ENCODE results near the gene GGA2.
"Not testable (repeated sequence)": the region's sequence is repeated elsewhere in the genome, so short reads cannot be mapped to it uniquely, and the experiment has no call there.

The GGA2 gene

DNA sequence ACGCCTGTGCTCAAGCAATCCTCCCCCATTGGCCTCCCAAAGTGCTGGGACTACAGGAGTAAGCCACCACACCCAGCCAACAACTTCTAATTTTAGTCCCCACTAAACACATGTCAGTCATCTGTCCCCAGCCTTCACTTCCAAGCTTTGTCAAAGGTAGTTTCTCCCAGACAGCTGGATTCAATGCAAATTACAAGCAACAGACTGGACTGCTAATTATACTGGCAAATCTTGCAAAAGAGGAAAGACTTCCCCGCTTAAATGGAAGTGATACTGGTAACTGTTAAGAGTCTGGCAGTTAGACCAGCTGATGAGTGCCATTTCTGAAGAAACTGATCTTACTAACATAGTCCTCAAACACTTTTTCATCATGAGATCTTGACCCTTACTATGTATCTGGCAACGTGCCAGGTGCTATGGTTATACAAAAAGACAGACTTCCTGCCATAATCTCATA lies 8.2 kb upstream of the GGA2 start:
- Histone ChIP-seq H3K4me3 (ENCODE audit: low read length) (no peak overlapping the region), H3K27me3 (ENCODE audit: insufficient read depth, low read length) (no peaks in the 10 kb centered on the region), H3K4me1 (ENCODE audit: insufficient read depth, low read length) (no peaks in the 10 kb centered on the region), H3K9me3 (ENCODE audit: low read length) (no peaks in the 10 kb centered on the region), H3K36me3 (ENCODE audit: insufficient read depth, low read length) (peaks cover 30% of the 10 kb centered on the region), H2AFZ (ENCODE audit: low read depth, low read length) (no peak overlapping the region)

DNA sequence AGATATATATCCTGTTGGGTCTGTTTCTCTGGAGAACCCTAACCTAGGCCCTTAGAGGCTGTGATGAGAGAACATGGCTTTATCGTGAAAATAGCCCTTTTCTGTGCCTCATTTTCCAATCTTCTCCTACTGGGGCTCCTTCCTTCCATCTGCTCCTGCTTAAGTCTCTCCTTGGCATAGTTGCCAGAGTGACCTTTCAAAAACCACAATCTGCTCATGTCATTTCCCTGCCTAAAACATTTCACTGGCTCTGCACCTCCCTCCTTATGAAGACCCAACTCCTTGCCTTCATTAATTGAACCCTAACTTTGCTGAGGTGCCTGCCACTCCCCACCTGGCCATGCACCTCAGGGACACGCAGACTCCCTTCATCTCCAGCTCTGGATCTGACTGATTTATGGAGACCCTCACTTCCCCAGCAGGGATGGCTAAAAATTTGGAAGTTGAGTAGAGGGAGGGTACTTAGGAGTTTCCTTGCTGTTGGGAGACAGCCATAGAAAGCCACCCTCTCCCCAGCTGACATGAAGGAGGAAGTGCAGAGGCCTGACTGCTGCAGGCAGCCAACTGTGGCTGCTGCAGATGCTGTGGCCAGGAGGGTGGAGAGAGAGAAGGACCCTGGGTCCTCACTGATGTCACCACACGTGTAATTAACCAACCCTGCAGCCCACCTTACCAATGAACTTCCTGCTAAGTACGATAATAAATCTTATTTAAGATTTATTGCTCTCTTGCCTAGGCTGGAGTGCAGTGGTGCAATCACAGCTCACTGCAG lies 6.3 kb upstream of the GGA2 start:
- Histone ChIP-seq H3K36me3 (ENCODE audit: insufficient read depth, low read length) (peaks cover 16% of the 10 kb centered on the region), H2AFZ (ENCODE audit: low read depth, low read length) (no peak overlapping the region), H3K4me1 (ENCODE audit: insufficient read depth, low read length) (no peaks in the 10 kb centered on the region), H3K27me3 (ENCODE audit: insufficient read depth, low read length) (no peaks in the 10 kb centered on the region), H3K4me3 (ENCODE audit: low read length) (no peak overlapping the region), H3K9me3 (ENCODE audit: low read length) (no peaks in the 10 kb centered on the region)

DNA sequence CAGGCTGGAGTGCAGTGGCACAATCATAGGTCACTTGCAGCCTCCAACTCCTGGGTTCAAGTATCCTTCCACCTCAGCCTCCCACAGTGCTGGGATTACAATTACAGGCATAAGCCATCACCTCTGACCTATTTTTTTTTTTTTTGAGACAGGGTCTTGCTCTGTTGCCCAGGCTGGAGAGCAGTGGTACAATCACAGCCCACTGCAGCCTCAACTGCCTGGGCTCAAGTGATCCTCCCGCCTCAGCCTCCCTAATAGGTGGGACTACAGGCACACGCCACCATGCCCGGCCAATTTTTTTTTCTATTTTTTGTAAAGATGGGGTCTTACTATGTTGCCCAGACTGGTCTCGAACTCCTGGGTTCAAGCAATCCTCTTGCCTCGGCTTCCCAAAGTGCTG lies 5.6 kb upstream of the GGA2 start:
- Histone ChIP-seq H3K4me1 (ENCODE audit: insufficient read depth, low read length) (no peaks in the 10 kb centered on the region), H3K36me3 (ENCODE audit: insufficient read depth, low read length) (peaks cover 16% of the 10 kb centered on the region), H3K9me3 (ENCODE audit: low read length) (no peaks in the 10 kb centered on the region), H3K4me3 (ENCODE audit: low read length) (no peak overlapping the region), H2AFZ (ENCODE audit: low read depth, low read length) (no peak overlapping the region), H3K27me3 (ENCODE audit: insufficient read depth, low read length) (no peaks in the 10 kb centered on the region)

DNA sequence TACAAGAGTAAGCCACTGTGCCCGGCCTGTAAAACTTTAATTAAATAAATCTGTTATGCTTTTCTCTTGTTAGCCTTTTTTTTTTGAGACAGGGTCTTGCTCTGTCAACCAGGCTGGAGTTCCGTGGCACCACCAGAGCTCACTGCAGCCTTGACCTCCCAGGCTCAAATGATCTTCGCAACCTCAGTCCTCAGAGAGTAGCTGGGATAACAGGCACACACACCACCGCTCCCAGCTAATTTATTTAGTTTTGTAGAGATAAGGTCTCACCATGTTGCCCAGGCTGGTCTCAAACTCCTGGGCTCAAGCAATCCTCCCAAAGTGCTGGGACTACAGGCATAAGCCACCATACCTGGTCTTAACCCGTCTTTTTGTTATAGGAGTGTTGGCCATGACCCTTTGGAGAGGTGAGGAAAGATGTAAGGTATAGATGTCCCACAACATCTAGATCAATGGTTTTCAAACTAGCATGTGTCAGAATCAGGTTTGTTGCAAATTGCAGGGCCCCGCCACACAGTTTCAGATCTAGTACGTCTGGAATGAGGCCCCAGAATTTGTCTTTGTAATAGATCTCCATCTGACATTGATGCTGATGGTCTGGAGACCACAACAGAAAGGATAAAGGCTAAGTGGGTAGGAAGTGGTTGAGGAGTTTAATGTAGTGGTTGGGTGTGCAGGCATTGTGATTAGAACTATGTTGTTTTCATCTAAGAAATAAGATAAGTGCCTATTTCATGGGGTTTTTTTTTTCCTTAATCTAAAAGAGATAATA lies 4.3 kb upstream of the GGA2 start:
- Histone ChIP-seq H3K4me1 (ENCODE audit: insufficient read depth, low read length) (no peaks in the 10 kb centered on the region), H3K9me3 (ENCODE audit: low read length) (no peaks in the 10 kb centered on the region), H3K4me3 (ENCODE audit: low read length) (no peak overlapping the region), H2AFZ (ENCODE audit: low read depth, low read length) (no peak overlapping the region), H3K27me3 (ENCODE audit: insufficient read depth, low read length) (no peaks in the 10 kb centered on the region), H3K36me3 (ENCODE audit: insufficient read depth, low read length) (peaks cover 8% of the 10 kb centered on the region)

DNA sequence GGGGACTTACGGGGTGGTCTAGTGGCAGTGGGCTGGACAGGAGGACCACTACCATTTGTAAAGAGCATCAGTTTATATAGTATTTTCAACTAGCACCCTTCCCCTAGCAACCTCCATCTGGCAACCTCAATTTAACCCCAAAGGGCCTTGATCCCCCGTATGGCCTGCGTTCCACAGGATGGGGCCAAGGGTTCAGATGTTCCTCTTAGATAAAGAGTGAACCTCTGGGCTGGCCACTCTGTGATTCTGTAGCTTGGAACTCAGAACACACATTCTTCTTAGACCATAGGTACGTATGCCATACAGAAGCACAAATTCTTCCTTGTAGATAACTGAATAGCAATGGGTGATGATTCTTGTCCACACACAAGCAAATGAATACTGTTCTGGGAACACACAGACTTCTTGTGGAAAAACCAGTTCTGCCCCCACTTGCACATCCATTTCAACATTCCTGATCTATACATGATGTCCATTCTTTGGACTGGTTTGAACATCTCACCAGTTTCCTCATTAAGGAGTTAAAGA lies 1.9 kb upstream of the GGA2 start:
- Histone ChIP-seq H3K4me3 (ENCODE audit: low read length) (no peak overlapping the region), H3K36me3 (ENCODE audit: insufficient read depth, low read length) (peaks cover 3% of the 10 kb centered on the region), H2AFZ (ENCODE audit: low read depth, low read length) (no peak overlapping the region), H3K27me3 (ENCODE audit: insufficient read depth, low read length) (no peaks in the 10 kb centered on the region), H3K9me3 (ENCODE audit: low read length) (no peaks in the 10 kb centered on the region), H3K4me1 (ENCODE audit: insufficient read depth, low read length) (peaks cover 16% of the 10 kb centered on the region)

DNA sequence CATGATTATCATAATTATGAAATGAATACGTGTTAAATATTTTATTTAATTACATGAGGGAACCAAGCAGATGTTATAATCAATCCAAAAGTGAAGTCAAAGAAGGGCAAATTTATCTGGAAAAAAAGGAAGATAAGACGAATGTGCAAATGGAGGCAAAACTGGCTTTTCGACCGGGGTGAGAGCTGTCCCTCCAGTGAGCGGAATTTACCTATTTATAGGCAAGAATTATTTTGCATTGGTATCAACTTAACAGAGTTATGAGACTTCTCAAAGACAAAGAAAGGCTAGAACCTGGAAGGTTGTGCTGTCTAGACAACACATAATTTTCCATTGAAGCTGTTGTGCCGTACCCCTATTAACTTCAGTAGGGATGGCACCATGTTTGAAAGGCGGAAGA lies 1.4 kb upstream of the GGA2 start:
- Histone ChIP-seq H3K4me1 (ENCODE audit: insufficient read depth, low read length) (peaks cover 16% of the 10 kb centered on the region), H3K9me3 (ENCODE audit: low read length) (no peaks in the 10 kb centered on the region), H2AFZ (ENCODE audit: low read depth, low read length) (no peak overlapping the region), H3K27me3 (ENCODE audit: insufficient read depth, low read length) (no peaks in the 10 kb centered on the region), H3K4me3 (ENCODE audit: low read length) (no peak overlapping the region), H3K36me3 (ENCODE audit: insufficient read depth, low read length) (peaks cover 3% of the 10 kb centered on the region)

DNA sequence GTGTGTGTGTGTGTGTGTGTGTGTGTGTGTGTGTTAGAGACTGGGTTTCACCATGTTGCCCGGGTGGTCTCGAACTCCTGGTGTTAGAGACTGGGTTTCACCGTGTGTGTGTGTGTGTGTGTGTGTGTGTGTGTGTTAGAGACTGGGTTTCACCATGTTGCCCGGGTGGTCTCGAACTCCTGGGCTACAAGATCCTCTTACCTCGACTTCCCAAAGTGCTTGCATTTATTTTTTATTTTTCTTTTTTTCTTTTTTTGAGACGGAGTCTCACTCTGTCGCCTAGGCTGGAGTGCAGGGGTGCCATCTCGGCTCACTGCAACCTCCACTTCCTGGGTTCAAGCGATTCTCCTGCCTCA lies 599 bp upstream of the GGA2 start:
- not testable (repeated sequence) for H3K9me3 ChIP-seq (ENCODE audit: low read length); H3K36me3 ChIP-seq (ENCODE audit: insufficient read depth, low read length); H3K27me3 ChIP-seq (ENCODE audit: insufficient read depth, low read length)
- Histone ChIP-seq H3K4me3 (ENCODE audit: low read length) (peak overlapping the region; percentile 94), H3K4me1 (ENCODE audit: insufficient read depth, low read length) (peaks cover 24% of the 10 kb centered on the region), H2AFZ (ENCODE audit: low read depth, low read length) (peak overlapping the region; percentile 24)

DNA sequence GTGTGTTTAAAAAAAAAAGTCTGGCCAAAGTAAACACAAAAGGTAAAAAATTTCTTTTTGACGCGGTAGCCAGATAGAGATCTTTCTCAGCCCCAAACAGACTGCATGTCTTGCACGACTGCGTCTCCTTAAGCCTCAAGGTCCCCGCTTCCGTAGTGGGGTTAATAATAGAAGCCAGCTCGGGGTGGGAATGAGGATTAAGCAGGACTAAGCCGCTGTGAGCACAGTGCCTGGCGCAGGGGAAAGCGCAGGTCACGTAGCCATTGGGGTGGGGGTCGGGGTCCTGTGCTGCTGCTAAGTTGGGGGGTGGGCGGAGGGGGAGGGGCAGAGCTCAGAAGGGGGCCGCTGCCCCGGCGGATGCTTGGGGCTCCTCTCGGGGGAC lies 521 bp downstream of the GGA2 start:
- H3K27me3 ChIP-seq (ENCODE audit: insufficient read depth, low read length), result no peaks in the 10 kb centered on the region
- no peak overlapping the region for H2AFZ ChIP-seq (ENCODE audit: low read depth, low read length)
- no peaks in the 10 kb centered on the region for H3K9me3 ChIP-seq (ENCODE audit: low read length)
- H3K4me1 ChIP-seq (ENCODE audit: insufficient read depth, low read length), result peaks cover 35% of the 10 kb centered on the region
- H3K36me3 ChIP-seq (ENCODE audit: insufficient read depth, low read length), result peaks cover 2% of the 10 kb centered on the region
- H3K4me3 ChIP-seq (ENCODE audit: low read length), result peak overlapping the region; percentile 94

DNA sequence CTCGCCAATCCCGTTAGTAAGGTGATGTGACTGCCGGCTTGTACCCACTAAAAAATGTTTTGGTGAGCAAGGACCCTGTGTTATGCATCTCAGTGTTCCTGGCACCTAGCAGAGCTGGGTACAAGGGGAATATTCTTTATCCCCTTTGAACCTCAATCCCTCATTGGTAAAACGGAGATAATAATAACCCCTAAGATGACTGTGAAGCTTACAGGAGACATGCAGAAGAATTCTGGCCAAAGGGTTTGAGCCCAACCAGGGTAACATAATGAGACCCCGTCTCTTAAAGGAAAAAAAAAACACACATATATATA lies 896 bp downstream of the GGA2 start:
- Histone ChIP-seq H3K4me3 (ENCODE audit: low read length) (peak overlapping the region; percentile 94), H3K27me3 (ENCODE audit: insufficient read depth, low read length) (no peaks in the 10 kb centered on the region), H3K4me1 (ENCODE audit: insufficient read depth, low read length) (peaks cover 39% of the 10 kb centered on the region), H3K9me3 (ENCODE audit: low read length) (no peaks in the 10 kb centered on the region), H2AFZ (ENCODE audit: low read depth, low read length) (no peak overlapping the region), H3K36me3 (ENCODE audit: insufficient read depth, low read length) (no peaks in the 10 kb centered on the region)

DNA sequence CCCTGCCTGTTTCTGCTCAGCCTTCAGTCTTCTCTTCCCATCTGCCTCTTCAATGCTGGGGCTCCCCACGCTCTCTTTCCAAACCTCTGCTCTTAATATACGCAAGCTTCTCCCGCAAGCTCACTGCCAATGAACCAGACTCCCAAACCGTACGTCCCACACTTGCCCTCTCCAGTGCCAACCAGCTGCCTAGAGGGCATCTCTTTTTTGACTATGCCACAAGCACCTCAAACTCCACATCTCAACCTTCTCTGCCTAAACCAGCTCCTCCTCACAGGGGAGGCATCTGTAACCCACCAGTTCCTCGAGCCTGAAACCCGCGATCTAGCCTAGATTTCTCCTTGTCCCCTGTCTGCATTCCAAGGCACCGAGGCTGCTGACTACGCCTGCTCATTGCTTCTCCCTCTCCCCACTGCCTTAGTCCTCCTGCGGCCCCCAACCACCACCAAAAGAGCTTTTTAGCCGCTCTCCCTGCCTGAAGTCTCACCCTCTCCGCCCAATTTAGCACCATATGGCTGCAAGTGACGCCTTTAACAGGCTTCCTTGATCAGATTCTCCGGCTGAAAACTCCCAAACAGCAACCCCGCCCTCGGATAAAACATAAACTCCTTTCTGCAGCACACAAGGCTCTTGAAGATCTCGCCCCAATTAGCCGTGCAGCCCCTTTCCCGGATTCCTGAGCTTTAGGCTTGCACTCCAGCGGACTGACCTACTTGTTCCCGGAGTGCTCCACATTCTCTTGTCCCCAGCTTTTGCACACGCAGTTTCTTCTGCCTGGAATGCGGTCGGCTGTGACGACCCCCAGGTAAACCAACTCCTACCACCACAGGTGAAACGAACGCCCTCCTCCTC lies 1.5 kb downstream of the GGA2 start:
- Histone ChIP-seq H2AFZ (ENCODE audit: low read depth, low read length) (no peak overlapping the region), H3K36me3 (ENCODE audit: insufficient read depth, low read length) (no peaks in the 10 kb centered on the region), H3K9me3 (ENCODE audit: low read length) (no peaks in the 10 kb centered on the region), H3K27me3 (ENCODE audit: insufficient read depth, low read length) (no peaks in the 10 kb centered on the region), H3K4me1 (ENCODE audit: insufficient read depth, low read length) (peaks cover 44% of the 10 kb centered on the region), H3K4me3 (ENCODE audit: low read length) (peak overlapping the region; percentile 94)

DNA sequence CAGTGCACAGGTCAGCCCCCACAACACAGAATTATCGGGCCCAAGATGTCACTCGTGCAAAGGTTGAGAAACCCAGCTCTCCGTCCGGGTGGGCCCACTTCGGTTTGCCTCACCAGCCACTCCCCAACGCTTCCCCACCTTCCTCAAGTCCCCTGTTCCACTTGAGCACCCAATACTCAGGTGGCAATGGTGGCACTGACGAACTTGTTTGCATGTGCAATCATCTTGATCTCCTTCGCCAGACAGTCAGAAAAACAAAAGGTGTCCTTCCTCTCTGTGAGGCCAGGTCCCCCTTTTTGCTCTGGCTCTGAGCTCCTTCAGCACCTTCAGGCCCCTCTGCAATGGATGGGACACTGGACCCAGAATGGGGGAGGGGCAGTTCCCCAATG lies 3.7 kb downstream of the GGA2 start:
- no peak overlapping the region for H2AFZ ChIP-seq (ENCODE audit: low read depth, low read length)

DNA sequence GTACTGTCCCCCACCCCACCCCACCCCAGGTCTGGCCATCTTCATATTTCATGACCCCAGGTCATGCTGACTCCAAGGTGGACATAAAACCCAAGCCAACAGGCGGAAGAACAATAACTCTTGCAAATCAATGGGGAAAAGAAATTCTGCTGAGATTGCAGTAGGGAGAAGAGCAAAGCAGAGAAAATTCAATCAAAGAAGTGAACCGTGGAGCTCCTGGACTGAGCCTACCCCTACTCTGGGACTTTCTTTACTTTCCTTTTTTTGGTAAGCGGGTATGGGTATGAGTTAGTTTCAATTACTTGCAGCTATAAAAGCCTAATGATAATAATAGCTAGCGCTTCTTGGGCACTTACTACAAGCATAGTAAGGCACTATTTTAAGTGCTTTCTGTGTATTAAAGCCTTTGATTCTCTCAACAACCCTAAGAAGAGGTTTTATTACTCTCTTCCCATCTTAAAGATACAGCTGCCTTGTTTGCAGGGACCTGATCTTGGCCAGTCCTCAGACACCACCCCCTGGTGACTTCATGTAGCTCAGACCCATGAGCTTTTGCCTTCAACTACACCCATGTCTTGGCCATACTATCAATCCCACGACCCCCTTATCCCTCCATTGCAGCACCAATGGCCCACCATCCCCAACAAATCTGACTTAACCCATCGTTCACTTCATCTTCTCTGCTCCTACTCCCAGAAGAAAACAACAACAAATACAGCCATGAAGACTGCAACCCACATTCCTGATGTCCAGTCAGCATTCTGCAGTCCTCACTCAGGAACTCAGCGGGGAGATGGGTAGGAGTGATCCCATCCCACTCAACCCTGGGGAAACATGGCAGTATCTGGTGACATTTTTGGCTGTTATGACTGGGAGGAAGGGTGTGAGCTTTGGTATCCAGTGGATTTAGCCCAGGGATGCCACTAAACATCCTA lies 4.4 kb downstream of the GGA2 start:
- Histone ChIP-seq H3K27me3 (ENCODE audit: insufficient read depth, low read length) (no peaks in the 10 kb centered on the region), H3K4me1 (ENCODE audit: insufficient read depth, low read length) (peaks cover 64% of the 10 kb centered on the region), H3K4me3 (ENCODE audit: low read length) (no peak overlapping the region), H2AFZ (ENCODE audit: low read depth, low read length) (no peak overlapping the region), H3K9me3 (ENCODE audit: low read length) (no peaks in the 10 kb centered on the region), H3K36me3 (ENCODE audit: insufficient read depth, low read length) (peaks cover 2% of the 10 kb centered on the region)

More for the DNA sequence above, 3.7 kb downstream of the GGA2 start:
- Histone ChIP-seq H3K4me1 (ENCODE audit: insufficient read depth, low read length) (peaks cover 57% of the 10 kb centered on the region), H3K27me3 (ENCODE audit: insufficient read depth, low read length) (no peaks in the 10 kb centered on the region), H3K36me3 (ENCODE audit: insufficient read depth, low read length) (no peaks in the 10 kb centered on the region), H3K4me3 (ENCODE audit: low read length) (no peak overlapping the region), H3K9me3 (ENCODE audit: low read length) (no peaks in the 10 kb centered on the region)

Data from neuron (in vitro differentiated cells).